GM12878 (cell line): Measurements from ENCODE around the gene ZIC1.

Experiments used
- BHLHE40 ChIP-seq, 2 experiments: fragments of 450-650 bp in 1 of 2; IDR thresholded peaks; 2 replicates each; pipeline ENCODE4 v1.6.1; 2011 to 2017; ENCODE audit warnings: low read depth in 2 of 2, borderline replicate concordance in 1 of 2, improper control_type of control experiment in 1 of 2, low read length in 1 of 2, mild to moderate bottlenecking in 1 of 2
- GABPA ChIP-seq: IDR thresholded peaks from 2 replicates; pipeline ENCODE4 v1.6.1; 2014; ENCODE audit warnings: antibody characterized with exemption, low read depth, mild to moderate bottlenecking, inconsistent platforms
- MXI1 ChIP-seq: fragments of 150-350 bp; IDR thresholded peaks from 2 replicates; pipeline ENCODE4 v1.6.1; 2011; ENCODE audit warnings: low read depth, mild to moderate bottlenecking, inconsistent platforms, low read length, improper control_type of control experiment
- TF ChIP-seq, protein P1 (sequence below), 3 experiments: IDR thresholded peaks in 2 of 3; conservative IDR thresholded peaks in 1 of 3; 2 replicates each; pipeline ENCODE4 v1.5.1; 2011; ENCODE audit warnings: low read depth in 3 of 3, low read length in 3 of 3, mild to moderate bottlenecking in 3 of 3, control low read depth in 2 of 3, moderate library complexity in 2 of 3, inconsistent platforms in 1 of 3, mixed read lengths in 1 of 3; ENCODE audit not compliant: control insufficient read depth in 2 of 3, insufficient read depth in 1 of 3; ENCODE audit errors: extremely low read depth in 1 of 3

DNA sequence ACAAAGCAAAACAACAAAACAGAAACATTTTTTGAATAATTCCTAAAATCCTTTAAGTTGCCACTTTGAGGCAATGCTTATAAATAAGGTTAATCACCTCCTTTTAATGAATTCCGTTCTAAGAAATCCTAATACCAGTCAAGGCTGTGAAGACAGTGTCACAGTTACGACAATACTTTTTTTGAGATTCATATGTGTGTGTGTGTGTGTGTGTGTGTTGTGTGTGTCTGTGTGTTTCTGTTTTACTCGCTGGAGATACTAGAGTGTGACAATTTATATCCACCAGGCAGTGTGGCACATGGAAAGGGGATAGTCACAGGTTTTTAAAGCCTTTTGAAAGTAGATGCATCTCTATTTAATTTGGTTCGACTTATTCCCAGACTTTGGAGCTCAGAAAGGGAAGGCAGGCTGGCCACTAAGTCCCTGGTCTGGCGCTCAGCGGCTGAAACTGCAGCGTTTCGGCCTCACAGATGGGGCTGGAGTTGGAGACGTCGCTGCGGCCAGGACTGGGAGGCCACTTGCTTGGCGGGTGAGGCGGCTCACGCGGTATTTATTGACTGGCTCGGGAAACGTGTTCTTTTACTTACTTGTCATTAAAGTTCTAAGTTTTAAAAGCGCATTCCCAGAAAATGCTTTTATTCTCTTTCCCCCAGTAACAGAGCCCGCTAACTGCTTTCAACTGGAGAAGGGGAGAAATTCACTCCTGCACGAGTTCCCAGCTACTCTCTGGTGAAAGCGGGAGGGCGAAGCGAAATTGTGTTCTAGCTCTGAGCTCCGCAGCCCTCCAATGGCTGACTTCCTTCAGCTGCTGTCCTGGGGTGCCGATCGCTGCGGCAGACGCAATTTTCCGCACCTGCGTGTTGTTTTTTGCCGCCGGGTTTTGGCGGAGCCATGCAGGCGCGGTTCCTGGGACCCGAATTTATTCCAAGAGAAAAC is 13.7 kb downstream of the ZIC1 start:
- TF ChIP-seq GABPA: no peak
- TF ChIP-seq, protein P1, sequence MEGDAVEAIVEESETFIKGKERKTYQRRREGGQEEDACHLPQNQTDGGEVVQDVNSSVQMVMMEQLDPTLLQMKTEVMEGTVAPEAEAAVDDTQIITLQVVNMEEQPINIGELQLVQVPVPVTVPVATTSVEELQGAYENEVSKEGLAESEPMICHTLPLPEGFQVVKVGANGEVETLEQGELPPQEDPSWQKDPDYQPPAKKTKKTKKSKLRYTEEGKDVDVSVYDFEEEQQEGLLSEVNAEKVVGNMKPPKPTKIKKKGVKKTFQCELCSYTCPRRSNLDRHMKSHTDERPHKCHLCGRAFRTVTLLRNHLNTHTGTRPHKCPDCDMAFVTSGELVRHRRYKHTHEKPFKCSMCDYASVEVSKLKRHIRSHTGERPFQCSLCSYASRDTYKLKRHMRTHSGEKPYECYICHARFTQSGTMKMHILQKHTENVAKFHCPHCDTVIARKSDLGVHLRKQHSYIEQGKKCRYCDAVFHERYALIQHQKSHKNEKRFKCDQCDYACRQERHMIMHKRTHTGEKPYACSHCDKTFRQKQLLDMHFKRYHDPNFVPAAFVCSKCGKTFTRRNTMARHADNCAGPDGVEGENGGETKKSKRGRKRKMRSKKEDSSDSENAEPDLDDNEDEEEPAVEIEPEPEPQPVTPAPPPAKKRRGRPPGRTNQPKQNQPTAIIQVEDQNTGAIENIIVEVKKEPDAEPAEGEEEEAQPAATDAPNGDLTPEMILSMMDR (IDR thresholded peaks at IDR 0.05 in 2 of 3, conservative IDR thresholded peaks at IDR 0.05 in 1 of 3; ENCODE audit: control insufficient read depth in 2 of 3, extremely low read depth in 1 of 3, insufficient read depth in 1 of 3, low read depth in 3 of 3, low read length in 3 of 3): no peak
- TF ChIP-seq MXI1: no peak
- no peak for TF ChIP-seq BHLHE40 (IDR thresholded peaks at IDR 0.05; ENCODE audit: borderline replicate concordance in 1 of 2, low read depth in 2 of 2, low read length in 1 of 2)
